GM19099 (cell line): Measurements from ENCODE around the gene DNAH3.

Source experiments
- POLR2A ChIP-seq: IDR thresholded peaks from 3 replicates; pipeline ENCODE4 v1.6.1; 2011; ENCODE audit warnings: low read depth; ENCODE audit not compliant: insufficient read length; ENCODE audit errors: extremely low read depth

DNAH3 gene

GRCh38 chr16:20942256-20942655, 208.4 kb downstream of the DNAH3 start:
- no peak for TF ChIP-seq POLR2A

GRCh38 chr16:20941636-20941926, 209.1 kb downstream of the DNAH3 start:
- TF ChIP-seq POLR2A: no peak

DNA sequence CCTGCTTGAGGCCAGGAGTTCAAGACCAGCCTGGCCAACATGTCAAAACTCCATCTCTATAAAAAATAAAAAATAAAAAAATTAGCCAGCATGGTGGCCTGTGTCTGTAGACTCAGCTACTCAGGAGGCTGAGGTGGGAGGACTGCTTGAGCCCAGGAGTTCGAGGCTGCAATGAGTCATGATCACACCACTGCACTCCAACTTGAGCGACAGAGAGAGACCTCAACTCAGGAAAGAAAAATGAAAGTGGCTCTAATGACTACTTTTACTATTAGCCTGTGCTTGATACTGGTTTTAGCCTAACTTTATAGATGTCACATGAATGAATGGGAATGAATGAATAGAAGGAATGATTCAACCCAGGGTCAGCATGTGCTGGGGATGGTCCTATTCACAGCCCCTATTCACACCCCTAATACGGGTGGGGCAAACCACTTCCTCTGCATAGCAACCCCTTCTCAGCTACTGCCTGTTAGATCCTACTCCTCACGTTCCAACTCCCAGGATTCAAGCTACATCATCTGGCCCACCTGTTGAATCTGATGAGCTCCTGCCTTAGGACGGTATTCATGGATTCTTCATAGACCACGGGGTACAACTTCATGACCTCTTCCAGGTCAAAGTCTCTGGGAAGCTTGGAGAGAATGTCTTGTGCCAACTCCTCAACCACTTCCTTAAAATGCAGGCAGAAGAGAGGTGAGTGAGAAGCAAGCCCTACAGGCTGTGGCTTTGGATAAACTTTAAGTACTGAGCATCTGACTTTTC, 209.6 kb downstream of the DNAH3 start:
- no peak for TF ChIP-seq POLR2A

DNA sequence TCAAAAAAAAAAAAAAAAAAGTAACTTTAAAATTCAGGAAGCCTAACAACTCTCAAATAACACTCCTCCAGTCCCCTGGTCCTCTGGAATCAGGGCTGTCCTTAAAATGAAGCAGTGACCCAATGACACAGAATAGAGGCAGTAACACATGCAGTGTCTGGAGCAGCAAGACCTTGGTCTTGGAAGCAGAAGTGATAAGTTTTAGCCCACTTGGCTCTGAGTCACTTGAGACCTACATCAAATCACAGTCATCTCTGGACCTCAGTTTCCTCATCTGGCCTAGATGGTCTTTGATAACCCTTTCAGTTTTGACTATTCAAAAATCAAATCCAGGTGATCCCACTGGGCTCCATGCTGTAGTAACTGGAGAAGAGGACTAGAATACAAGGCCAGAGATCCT, 211.0 kb downstream of the DNAH3 start:
- no peak for TF ChIP-seq POLR2A

GRCh38 chr16:20938426-20938825, 212.2 kb downstream of the DNAH3 start:
- no peak for TF ChIP-seq POLR2A

DNA sequence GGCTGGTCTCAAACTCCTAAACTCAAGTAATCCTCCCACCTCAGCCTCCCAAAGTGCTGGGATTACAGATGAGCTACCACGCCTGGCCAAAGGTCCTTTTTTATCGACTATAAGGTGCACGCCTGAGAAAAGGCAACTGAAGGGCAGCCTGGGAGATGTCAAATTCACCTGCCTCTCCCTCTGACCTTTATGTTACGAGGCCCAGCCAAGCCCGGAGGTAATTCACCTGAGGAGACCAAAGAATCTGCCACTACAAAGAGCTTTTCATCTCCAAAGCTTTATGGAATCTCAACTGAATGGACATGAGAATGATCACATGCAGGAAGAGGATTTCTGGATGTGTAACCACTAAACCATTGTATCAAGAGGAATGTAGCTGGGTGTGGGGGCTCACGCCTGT, 212.9 kb downstream of the DNAH3 start:
- TF ChIP-seq POLR2A: no peak

DNA sequence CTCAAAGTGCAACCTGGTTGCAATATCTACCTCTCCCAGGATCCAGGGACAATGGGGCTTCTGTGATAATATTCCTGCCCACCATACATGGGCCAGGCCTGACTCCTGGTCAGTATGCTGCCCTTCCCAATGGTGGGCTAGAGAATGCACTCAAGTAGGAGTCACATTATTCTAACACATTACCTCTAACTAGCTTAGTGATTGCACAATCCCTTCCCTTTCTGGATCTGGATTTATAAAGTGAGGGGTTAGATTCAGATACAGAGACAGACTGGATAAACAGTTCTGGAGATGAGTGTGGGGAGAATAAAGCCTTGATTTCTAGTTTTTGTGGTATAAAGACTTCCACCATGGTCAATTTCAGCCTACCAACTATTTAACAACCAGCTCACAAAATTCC, 217.1 kb downstream of the DNAH3 start:
- TF ChIP-seq POLR2A: no peak

- no peak for TF ChIP-seq POLR2A
Measured at GRCh38 chr16:20931066-20931600, 219.5 kb downstream of the DNAH3 start.

GRCh38 chr16:20930365-20930690, 220.3 kb downstream of the DNAH3 start:
- TF ChIP-seq POLR2A: no peak

GRCh38 chr16:20928774-20929411, 221.8 kb downstream of the DNAH3 start:
- no peak for TF ChIP-seq POLR2A

- TF ChIP-seq POLR2A: no peak
Measured at GRCh38 chr16:20925751-20926150, 224.9 kb downstream of the DNAH3 start.

DNA sequence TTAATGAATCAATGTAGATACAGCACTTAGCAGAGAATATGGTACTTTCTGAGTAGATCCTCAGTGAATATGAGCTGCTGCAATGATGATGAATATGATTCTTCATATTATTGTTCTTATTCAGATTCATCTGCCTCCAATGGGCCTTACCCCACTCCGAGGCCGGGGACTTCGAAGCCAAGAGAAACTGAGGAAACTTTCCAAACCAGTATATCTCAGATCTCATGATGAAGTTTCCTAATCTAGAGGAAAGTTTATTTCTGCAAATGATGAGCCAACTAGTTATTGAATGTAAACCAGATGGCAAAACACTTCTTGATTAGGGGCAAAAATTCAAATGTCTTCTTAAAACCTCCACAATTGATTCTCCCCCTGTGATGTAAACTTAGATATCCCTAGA, 226.8 kb downstream of the DNAH3 start:
- no peak for TF ChIP-seq POLR2A

GRCh38 chr16:20920799-20921198, 229.8 kb downstream of the DNAH3 start:
- no peak for TF ChIP-seq POLR2A

DNA sequence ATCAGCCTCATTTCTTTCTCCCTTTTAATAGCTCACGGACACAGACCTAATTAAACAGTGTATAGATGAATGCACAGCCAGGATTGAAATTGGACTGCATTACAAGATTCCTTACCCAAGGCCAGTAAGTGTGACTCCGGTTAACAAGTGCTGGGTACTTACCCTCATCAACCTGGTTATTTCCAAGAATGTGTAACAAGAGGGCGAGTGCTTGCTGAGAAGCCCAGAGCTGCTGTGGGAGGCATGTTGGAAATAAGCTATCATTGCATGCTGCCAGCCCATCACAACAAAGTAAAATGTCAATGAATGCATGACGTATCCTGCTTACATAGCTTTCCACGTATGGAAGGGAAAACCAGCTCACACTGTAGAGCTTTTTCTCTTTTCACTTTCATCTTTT, 230.6 kb downstream of the DNAH3 start:
- no peak for TF ChIP-seq POLR2A

- no peak for TF ChIP-seq POLR2A
Measured at GRCh38 chr16:20918486-20919239, 232.0 kb downstream of the DNAH3 start.

DNA sequence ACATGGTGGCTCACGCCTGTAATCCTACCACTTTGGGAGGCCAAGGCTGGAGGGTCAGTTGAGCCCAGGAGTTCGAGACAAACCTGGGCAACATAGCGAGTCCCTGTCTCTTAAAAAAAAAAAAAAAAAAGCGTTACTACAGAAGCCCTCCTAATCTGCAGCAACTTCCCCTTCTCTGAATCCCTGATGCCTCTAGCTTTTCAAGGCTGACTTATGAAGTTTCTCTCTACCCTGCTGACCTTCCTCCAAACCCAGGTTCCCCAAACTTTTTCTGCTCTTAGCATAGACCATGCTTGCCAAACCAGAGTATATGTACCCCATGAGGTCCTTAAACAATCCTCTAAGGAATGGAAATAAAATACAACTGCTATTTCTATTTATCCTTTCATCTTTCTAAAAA, 233.7 kb downstream of the DNAH3 start:
- TF ChIP-seq POLR2A: no peak
